ENCODE data around the gene ZSWIM5. TPM values are rescaled to one million over a fixed set of nuclear protein-coding genes. Genes with fewer than 3 reads are reported as not detected.

The ZSWIM5 gene
- total and polyA plus RNA-seq, 9 of the 15 experiments (the other 6 are each of a cell fraction or from before 2014, with no cell fraction given) = under 0.01 to 0.07 (median 0.03) TPM; not detected in 3

DNA sequence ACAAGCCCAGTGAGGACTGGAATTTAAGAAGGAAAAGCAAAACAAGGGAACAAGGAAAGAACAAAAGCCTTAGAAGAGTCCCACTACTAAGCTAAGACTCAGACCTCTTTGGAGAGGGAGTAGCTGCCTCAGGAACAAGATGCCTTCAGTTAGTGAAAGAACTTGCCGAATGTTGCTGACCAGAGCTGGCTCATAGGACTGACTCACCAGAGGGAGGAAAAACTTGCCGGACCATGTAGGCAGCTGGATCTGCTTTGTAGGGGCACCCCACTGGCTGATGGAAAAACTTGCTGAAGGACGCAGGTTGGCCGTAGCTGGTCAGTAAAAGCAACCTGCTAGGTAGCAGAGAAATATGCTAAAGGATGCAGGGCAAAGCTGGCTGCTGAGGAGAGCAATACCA is 15.3 kb upstream of the ZSWIM5 start:
- ATAC-seq = no peak; the same call in 1 of the 3 replicates
- no peak for TF ChIP-seq ZZZ3 (IDR thresholded peaks at IDR 0.05)
- TF ChIP-seq ZEB2 (IDR thresholded peaks at IDR 0.05) = no peak
- no peak for TF ChIP-seq HSF4 (CRISPR knock-in tag; IDR thresholded peaks at IDR 0.05; ENCODE audit: borderline replicate concordance)
- TF ChIP-seq, protein P1, sequence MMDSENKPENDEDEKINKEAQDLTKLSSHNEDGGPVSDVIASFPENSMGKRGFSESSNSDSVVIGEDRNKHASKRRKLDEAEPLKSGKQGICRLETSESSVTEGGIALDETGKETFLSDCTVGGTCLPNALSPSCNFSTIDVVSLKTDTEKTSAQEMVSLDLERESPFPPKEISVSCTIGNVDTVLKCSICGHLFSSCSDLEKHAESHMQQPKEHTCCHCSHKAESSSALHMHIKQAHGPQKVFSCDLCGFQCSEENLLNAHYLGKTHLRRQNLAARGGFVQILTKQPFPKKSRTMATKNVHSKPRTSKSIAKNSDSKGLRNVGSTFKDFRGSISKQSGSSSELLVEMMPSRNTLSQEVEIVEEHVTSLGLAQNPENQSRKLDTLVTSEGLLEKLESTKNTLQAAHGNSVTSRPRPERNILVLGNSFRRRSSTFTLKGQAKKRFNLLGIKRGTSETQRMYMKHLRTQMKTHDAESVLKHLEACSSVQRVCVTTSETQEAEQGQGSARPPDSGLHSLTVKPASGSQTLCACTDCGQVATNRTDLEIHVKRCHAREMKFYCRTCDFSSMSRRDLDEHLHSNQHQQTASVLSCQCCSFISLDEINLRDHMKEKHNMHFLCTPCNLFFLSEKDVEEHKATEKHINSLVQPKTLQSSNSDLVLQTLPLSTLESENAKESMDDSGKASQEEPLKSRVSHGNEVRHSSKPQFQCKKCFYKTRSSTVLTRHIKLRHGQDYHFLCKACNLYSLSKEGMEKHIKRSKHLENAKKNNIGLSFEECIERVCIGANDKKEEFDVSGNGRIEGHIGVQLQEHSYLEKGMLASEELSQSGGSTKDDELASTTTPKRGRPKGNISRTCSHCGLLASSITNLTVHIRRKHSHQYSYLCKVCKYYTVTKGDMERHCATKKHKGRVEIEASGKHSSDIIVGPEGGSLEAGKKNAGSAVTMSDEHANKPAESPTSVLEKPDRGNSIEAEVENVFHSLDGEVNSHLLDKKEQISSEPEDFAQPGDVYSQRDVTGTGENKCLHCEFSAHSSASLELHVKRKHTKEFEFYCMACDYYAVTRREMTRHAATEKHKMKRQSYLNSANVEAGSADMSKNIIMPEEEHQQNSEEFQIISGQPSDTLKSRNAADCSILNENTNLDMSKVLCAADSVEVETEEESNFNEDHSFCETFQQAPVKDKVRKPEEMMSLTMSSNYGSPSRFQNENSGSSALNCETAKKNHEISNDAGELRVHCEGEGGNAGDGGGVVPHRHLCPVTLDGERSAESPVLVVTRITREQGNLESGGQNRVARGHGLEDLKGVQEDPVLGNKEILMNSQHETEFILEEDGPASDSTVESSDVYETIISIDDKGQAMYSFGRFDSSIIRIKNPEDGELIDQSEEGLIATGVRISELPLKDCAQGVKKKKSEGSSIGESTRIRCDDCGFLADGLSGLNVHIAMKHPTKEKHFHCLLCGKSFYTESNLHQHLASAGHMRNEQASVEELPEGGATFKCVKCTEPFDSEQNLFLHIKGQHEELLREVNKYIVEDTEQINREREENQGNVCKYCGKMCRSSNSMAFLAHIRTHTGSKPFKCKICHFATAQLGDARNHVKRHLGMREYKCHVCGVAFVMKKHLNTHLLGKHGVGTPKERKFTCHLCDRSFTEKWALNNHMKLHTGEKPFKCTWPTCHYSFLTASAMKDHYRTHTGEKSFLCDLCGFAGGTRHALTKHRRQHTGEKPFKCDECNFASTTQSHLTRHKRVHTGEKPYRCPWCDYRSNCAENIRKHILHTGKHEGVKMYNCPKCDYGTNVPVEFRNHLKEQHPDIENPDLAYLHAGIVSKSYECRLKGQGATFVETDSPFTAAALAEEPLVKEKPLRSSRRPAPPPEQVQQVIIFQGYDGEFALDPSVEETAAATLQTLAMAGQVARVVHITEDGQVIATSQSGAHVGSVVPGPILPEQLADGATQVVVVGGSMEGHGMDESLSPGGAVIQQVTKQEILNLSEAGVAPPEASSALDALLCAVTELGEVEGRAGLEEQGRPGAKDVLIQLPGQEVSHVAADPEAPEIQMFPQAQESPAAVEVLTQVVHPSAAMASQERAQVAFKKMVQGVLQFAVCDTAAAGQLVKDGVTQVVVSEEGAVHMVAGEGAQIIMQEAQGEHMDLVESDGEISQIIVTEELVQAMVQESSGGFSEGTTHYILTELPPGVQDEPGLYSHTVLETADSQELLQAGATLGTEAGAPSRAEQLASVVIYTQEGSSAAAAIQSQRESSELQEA (IDR thresholded peaks at IDR 0.05; ENCODE audit: low read depth) = no peak
- no peak for TF ChIP-seq SETDB1 (IDR thresholded peaks at IDR 0.05; ENCODE audit: low read length)
- no peak for TF ChIP-seq ARID1B (IDR thresholded peaks at IDR 0.05)

More for the DNA sequence above, 15.3 kb upstream of the ZSWIM5 start:
- no peaks in the 10 kb centered on the region for H3K4me1 ChIP-seq (replicated peaks in 1 of 2; ENCODE audit: control insufficient read depth in 2 of 2, insufficient read depth in 2 of 2, low read length in 2 of 2)
- H3K9me3 ChIP-seq (replicated peaks; ENCODE audit: control insufficient read depth, insufficient read depth, low read depth, low read length) = no peaks in the 10 kb centered on the region
- no TSS peak for BruUV-seq (replicated peaks)
- no peaks in the 10 kb centered on the region for H3K9me1 ChIP-seq (ENCODE audit: control insufficient read depth, insufficient read depth, low read length)
- FAIRE-seq = no peak
- no peaks in the 10 kb centered on the region for H4K20me1 ChIP-seq (replicated peaks; ENCODE audit: control insufficient read depth, insufficient read depth, low read length)
- WGBS (ENCODE audit: insufficient coverage, low coverage, missing lambda C conversion rate) = 6% methylated on average over 4 of the region's 4 CpGs
- no peaks in the 10 kb centered on the region for H3K36me3 ChIP-seq (ENCODE audit: control insufficient read depth, insufficient read depth, low read length)
- ChIA-PET POLR2A (interaction anchor here (0.8 kb wide), 1 partner anchor 15 kb away, joined by 3 read pairs; the partner anchor contains the start of gene ZSWIM5), CTCF (ENCODE audit: low intra/inter-chr PET ratio) (no interaction called here)
- DNase-seq (ENCODE audit: extremely low read depth in 1 of 4, low spot score in 3 of 4) = no peak
- in situ Hi-C loops (cut with MboI) (no loop called here), intact Hi-C loops (cut with micrococcal nuclease) (loop anchor here (5.0 to 10.0 kb wide), 2 partner anchors 387 to 996 kb away; no protein-coding TSS in a partner anchor)
- no peak overlapping the region for H3K4me2 ChIP-seq (ENCODE audit: insufficient read depth, low read length)
- H2AFZ ChIP-seq (ENCODE audit: low read depth, low read length) = no peak overlapping the region
- H3K4me3 ChIP-seq = no peak overlapping the region
- peaks cover 27 to 31% of the 10 kb centered on the region in 2 experiments for H3K27me3 ChIP-seq (ENCODE audit: control insufficient read depth in 2 of 2, insufficient read depth in 2 of 2, low read length in 2 of 2)
- no peaks in the 10 kb centered on the region for H3K79me2 ChIP-seq (ENCODE audit: control insufficient read depth, insufficient read depth, low read length)
- H3K27ac ChIP-seq (ENCODE audit: extremely low read depth, low read depth, low read length) = no peak overlapping the region
- H3K9ac ChIP-seq (ENCODE audit: insufficient read depth in 1 of 2, low read depth in 2 of 2, low read length in 2 of 2) = no peak overlapping the region
